Vagina (tissue), 2 donors: ENCODE measurements around the gene NUP37. TPM values are rescaled to one million over a fixed set of nuclear protein-coding genes. Genes with fewer than 3 reads are reported as not detected.

ENCODE experiments used
- DNase-seq, 2 donors: peaks; one replicate each; pipeline ENCODE4 v3.0.0-alpha.2; 2017; ENCODE audit errors: extremely low spot score in 2 of 2
- H3K27ac ChIP-seq: fragments of 200-600 bp; sonication (generic); one replicate; pipeline ENCODE4 v1.5.1; 2019
- H3K27me3 ChIP-seq: fragments of 200-600 bp; sonication (generic); one replicate; pipeline ENCODE4 v1.5.1; 2019
- H3K36me3 ChIP-seq, 2 donors: fragments of 200-600 bp; sonication (generic); one replicate each; pipeline ENCODE4 v1.5.1; 2017 to 2019
- H3K4me1 ChIP-seq: fragments of 200-600 bp; sonication (generic); one replicate; pipeline ENCODE4 v1.5.1; 2019
- H3K4me3 ChIP-seq, 2 donors: fragments of 200-600 bp; sonication (generic); 1 replicate in 1 of 2; 2 replicates in 1 of 2; pipeline ENCODE4 v1.5.1; 2016 to 2019
- H3K9me3 ChIP-seq: fragments of 200-600 bp; sonication (generic); one replicate; pipeline ENCODE4 v1.5.1; 2019
- CTCF ChIP-seq, 3 experiments: fragments of 450-650 bp in 2 of 3; fragments of 200-600 bp in 1 of 3; sonication (generic) in 1 of 3; IDR thresholded peaks; one replicate each; pipeline ENCODE4 v1.5.1; 2017 to 2019; ENCODE audit warnings: antibody characterized with exemption in 3 of 3, mild to moderate bottlenecking in 2 of 3, moderate library complexity in 2 of 3
- POLR2A ChIP-seq, 2 donors: fragments of 450-650 bp; IDR thresholded peaks; one replicate each; pipeline ENCODE4 v1.6.1; 2017; ENCODE audit warnings: antibody characterized with exemption in 2 of 2, mild to moderate bottlenecking in 2 of 2, moderate library complexity in 2 of 2
- POLR2AphosphoS5 ChIP-seq, 2 donors: sonication (generic); formaldehyde crosslinking; IDR thresholded peaks; one replicate each; pipeline ENCODE4 v1.9.0; 2017; ENCODE audit warnings: antibody characterized with exemption in 2 of 2, mild to moderate bottlenecking in 2 of 2, low read depth in 1 of 2; ENCODE audit not compliant: insufficient read depth in 1 of 2
- intact Hi-C: fragments of 100-400 bp; cut with DNase I; formaldehyde crosslinking; loops from one replicate; pipeline ENCODE4 v1.15.1; 2023
- total RNA-seq: library from RNA; depleted of rRNA; stranded (reverse); fragments of >200 nt; gene quantifications from one replicate; pipeline ENCODE4 v1.2.3, GENCODE V29; 2016

The NUP37 gene
- total RNA-seq, 1 donor from 2014 or later: 22.6 TPM

- TF ChIP-seq POLR2A (IDR thresholded peaks at IDR 0.05) (no peak), CTCF (IDR thresholded peaks at IDR 0.05) (no peak), POLR2AphosphoS5 (IDR thresholded peaks at IDR 0.05; ENCODE audit: insufficient read depth in 1 of 2, low read depth in 1 of 2) (no peak)
- DNase-seq: no peak
- no peaks in the 10 kb centered on the region for H3K4me1 ChIP-seq
- no peaks in the 10 kb centered on the region for H3K9me3 ChIP-seq
- H3K4me3 ChIP-seq: peak overlapping the region; percentile 78 to 85
- intact Hi-C loops: no loop called here
- no peaks in the 10 kb centered on the region for H3K27me3 ChIP-seq
- peaks cover 0 to under 1% of the 10 kb centered on the region in 2 donors for H3K36me3 ChIP-seq
- peak overlapping the region; percentile 86 for H3K27ac ChIP-seq
Measured at GRCh38 chr12:102062419-102062806, 57.5 kb downstream of the NUP37 start.

- H3K27me3 ChIP-seq: no peaks in the 10 kb centered on the region
- H3K36me3 ChIP-seq: peaks cover 0 to 7% of the 10 kb centered on the region in 2 donors
- no peaks in the 10 kb centered on the region for H3K9me3 ChIP-seq
- TF ChIP-seq CTCF (IDR thresholded peaks at IDR 0.05) (no peak), POLR2AphosphoS5 (IDR thresholded peaks at IDR 0.05; ENCODE audit: insufficient read depth in 1 of 2, low read depth in 1 of 2) (peak; percentile 98), POLR2A (IDR thresholded peaks at IDR 0.05) (peak in 1 of 2 donors; percentile 81)
- peak in 1 of 2 donors; percentile 97 for DNase-seq
- intact Hi-C loops: no loop called here
- no peaks in the 10 kb centered on the region for H3K4me1 ChIP-seq
- peak within 1 kb of the TSS; percentile 86 for H3K27ac ChIP-seq
- peak within 1 kb of the TSS; percentile 78 to 85 for H3K4me3 ChIP-seq
Measured at GRCh38 chr12:102061560-102062418, 58.1 kb downstream of the NUP37 start, which contains the start of gene WASHC3. Gene WASHC3, minus strand, starts transcription at chr12:102061991. Its CDS starts 29 bp downstream, at chr12:102061962.

GRCh38 chr12:102061096-102061559 lies 58.8 kb downstream of the NUP37 start:
- no peak for DNase-seq
- intact Hi-C loops: no loop called here
- Histone ChIP-seq H3K4me3 (peak overlapping the region; percentile 78 to 85), H3K27ac (peak overlapping the region; percentile 86), H3K9me3 (no peaks in the 10 kb centered on the region), H3K4me1 (no peaks in the 10 kb centered on the region), H3K27me3 (no peaks in the 10 kb centered on the region), H3K36me3 (peaks cover 0 to 10% of the 10 kb centered on the region in 2 donors)
- TF ChIP-seq POLR2A (IDR thresholded peaks at IDR 0.05) (no peak), CTCF (IDR thresholded peaks at IDR 0.05) (no peak), POLR2AphosphoS5 (IDR thresholded peaks at IDR 0.05; ENCODE audit: insufficient read depth in 1 of 2, low read depth in 1 of 2) (no peak)

GRCh38 chr12:102059343-102059742 lies 60.6 kb downstream of the NUP37 start:
- Histone ChIP-seq H3K27ac (no peak overlapping the region), H3K9me3 (no peaks in the 10 kb centered on the region), H3K36me3 (peaks cover 0 to 10% of the 10 kb centered on the region in 2 donors), H3K4me3 (no peak overlapping the region), H3K4me1 (no peaks in the 10 kb centered on the region), H3K27me3 (no peaks in the 10 kb centered on the region)
- DNase-seq: no peak
- intact Hi-C loops: no loop called here
- TF ChIP-seq CTCF (IDR thresholded peaks at IDR 0.05) (no peak), POLR2A (IDR thresholded peaks at IDR 0.05) (no peak), POLR2AphosphoS5 (IDR thresholded peaks at IDR 0.05; ENCODE audit: insufficient read depth in 1 of 2, low read depth in 1 of 2) (no peak)

GRCh38 chr12:102054345-102054744 lies 65.6 kb downstream of the NUP37 start:
- TF ChIP-seq CTCF (IDR thresholded peaks at IDR 0.05) (no peak), POLR2A (IDR thresholded peaks at IDR 0.05) (no peak), POLR2AphosphoS5 (IDR thresholded peaks at IDR 0.05; ENCODE audit: insufficient read depth in 1 of 2, low read depth in 1 of 2) (no peak)
- H3K27ac ChIP-seq: no peak overlapping the region
- H3K27me3 ChIP-seq: no peaks in the 10 kb centered on the region
- peaks cover 0 to 23% of the 10 kb centered on the region in 2 donors for H3K36me3 ChIP-seq
- intact Hi-C loops: no loop called here
- H3K9me3 ChIP-seq: no peaks in the 10 kb centered on the region
- H3K4me3 ChIP-seq: no peak overlapping the region
- no peak for DNase-seq
- H3K4me1 ChIP-seq: no peaks in the 10 kb centered on the region
